RWPE2 (cell line): ENCODE results near the gene CCDC85C.

Experiments
- ATAC-seq: fragments of 200-7000 bp; cut with Tn5 transposase; 3 replicates; pipeline ENCODE4 v1.9.1; 2021; ENCODE audit warnings: low read depth
- DNase-seq: peaks from one replicate; pipeline ENCODE4 v3.0.0-alpha.2; 2020; ENCODE audit warnings: low spot score
- H3K27ac ChIP-seq: fragments of 450-650 bp; 2 replicates; pipeline ENCODE4 v1.5.1; 2017; ENCODE audit warnings: mild to moderate bottlenecking; ENCODE audit not compliant: poor library complexity, severe bottlenecking
- H3K27me3 ChIP-seq: fragments of 250-450 bp; sonication (Bioruptor Pico); 2 replicates; pipeline ENCODE4 v1.5.1; 2021; ENCODE audit warnings: mild to moderate bottlenecking, moderate library complexity; ENCODE audit not compliant: insufficient read depth, poor library complexity, severe bottlenecking
- H3K36me3 ChIP-seq: fragments of 250-450 bp; sonication (Bioruptor Pico); 2 replicates; pipeline ENCODE4 v1.5.1; 2020; ENCODE audit warnings: low read depth, mild to moderate bottlenecking, moderate library complexity
- H3K4me1 ChIP-seq: fragments of 250-450 bp; sonication (Bioruptor Pico); 2 replicates; pipeline ENCODE4 v1.5.1; 2021; ENCODE audit warnings: mild to moderate bottlenecking, moderate library complexity; ENCODE audit not compliant: insufficient read depth, poor library complexity, severe bottlenecking
- H3K4me3 ChIP-seq: fragments of 250-450 bp; sonication (Bioruptor Pico); 2 replicates; pipeline ENCODE4 v1.5.1; 2021; ENCODE audit warnings: mild to moderate bottlenecking, moderate library complexity; ENCODE audit not compliant: severe bottlenecking
- H3K9me3 ChIP-seq: fragments of 250-450 bp; sonication (Bioruptor Pico); 2 replicates; pipeline ENCODE4 v1.5.1; 2021; ENCODE audit warnings: mild to moderate bottlenecking, moderate library complexity; ENCODE audit not compliant: severe bottlenecking
- TF ChIP-seq, protein P1 (sequence below): fragments of 450-650 bp; IDR thresholded peaks from one replicate; pipeline ENCODE4 v1.5.1; 2017; ENCODE audit warnings: mild to moderate bottlenecking, moderate library complexity; ENCODE audit not compliant: poor library complexity, severe bottlenecking

Gene CCDC85C

GRCh38 chr14:99587460-99588278 is 16.3 kb downstream of the CCDC85C start:
- peaks cover 24% of the 10 kb centered on the region for H3K4me1 ChIP-seq
- TF ChIP-seq, protein P1, sequence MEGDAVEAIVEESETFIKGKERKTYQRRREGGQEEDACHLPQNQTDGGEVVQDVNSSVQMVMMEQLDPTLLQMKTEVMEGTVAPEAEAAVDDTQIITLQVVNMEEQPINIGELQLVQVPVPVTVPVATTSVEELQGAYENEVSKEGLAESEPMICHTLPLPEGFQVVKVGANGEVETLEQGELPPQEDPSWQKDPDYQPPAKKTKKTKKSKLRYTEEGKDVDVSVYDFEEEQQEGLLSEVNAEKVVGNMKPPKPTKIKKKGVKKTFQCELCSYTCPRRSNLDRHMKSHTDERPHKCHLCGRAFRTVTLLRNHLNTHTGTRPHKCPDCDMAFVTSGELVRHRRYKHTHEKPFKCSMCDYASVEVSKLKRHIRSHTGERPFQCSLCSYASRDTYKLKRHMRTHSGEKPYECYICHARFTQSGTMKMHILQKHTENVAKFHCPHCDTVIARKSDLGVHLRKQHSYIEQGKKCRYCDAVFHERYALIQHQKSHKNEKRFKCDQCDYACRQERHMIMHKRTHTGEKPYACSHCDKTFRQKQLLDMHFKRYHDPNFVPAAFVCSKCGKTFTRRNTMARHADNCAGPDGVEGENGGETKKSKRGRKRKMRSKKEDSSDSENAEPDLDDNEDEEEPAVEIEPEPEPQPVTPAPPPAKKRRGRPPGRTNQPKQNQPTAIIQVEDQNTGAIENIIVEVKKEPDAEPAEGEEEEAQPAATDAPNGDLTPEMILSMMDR, result no peak
- ATAC-seq (no peak), DNase-seq (no peak)
- peaks cover 14% of the 10 kb centered on the region for H3K36me3 ChIP-seq
- peak overlapping the region; percentile 99 for H3K27ac ChIP-seq
- H3K4me3 ChIP-seq, result no peak overlapping the region
- H3K27me3 ChIP-seq, result no peaks in the 10 kb centered on the region
- no peaks in the 10 kb centered on the region for H3K9me3 ChIP-seq

GRCh38 chr14:99586761-99587459 is 17.1 kb downstream of the CCDC85C start:
- Histone ChIP-seq H3K27me3 (no peaks in the 10 kb centered on the region), H3K4me3 (no peak overlapping the region), H3K9me3 (no peaks in the 10 kb centered on the region), H3K36me3 (peaks cover 16% of the 10 kb centered on the region), H3K27ac (peak overlapping the region; percentile 99), H3K4me1 (peaks cover 17% of the 10 kb centered on the region)
- peak; percentile 8; the same call in 2 of the 3 replicates for ATAC-seq
- TF ChIP-seq, protein P1, result no peak
- no peak for DNase-seq

DNA sequence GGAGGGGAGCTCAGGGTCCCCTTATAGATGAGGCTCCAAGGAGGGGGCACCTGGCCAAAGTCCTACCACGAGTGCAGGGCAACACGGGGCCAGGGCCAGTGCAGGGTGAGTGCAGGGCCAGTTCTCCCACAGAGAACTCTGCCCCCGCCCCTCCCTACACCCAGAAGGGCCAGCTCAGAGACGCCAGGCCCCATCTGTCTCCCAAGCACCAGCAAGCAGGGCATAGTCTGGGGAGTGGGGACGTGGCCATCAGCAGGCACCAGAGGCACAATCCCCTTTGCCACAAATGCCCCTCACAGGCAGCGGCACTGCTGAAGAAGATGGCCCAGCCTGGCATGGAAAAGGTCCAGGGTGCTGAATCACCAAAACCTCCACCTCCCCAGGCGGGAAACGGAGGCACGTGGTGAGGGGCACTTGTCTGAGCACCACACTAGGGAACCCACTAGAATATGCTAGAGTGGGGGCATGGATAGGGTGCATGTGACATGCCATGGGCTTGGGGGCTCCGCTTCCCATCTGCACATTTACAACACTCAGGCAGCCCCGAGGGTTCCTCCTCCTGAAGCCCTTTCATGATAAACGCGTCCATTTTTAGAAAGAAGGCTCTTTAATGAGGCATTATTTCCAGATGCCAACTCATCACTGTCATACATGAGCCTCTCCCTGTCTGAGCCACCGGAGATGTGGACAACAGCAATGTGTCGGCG is 17.8 kb downstream of the CCDC85C start:
- ATAC-seq (no peak), DNase-seq (no peak)
- Histone ChIP-seq H3K4me3 (no peak overlapping the region), H3K27me3 (no peaks in the 10 kb centered on the region), H3K27ac (peak overlapping the region; percentile 99), H3K4me1 (peaks cover 20% of the 10 kb centered on the region), H3K36me3 (peaks cover 22% of the 10 kb centered on the region), H3K9me3 (no peaks in the 10 kb centered on the region)
- TF ChIP-seq, protein P1, result no peak

- ATAC-seq (no peak), DNase-seq (no peak)
- Histone ChIP-seq H3K36me3 (peaks cover 21% of the 10 kb centered on the region), H3K27me3 (no peaks in the 10 kb centered on the region), H3K27ac (peak overlapping the region; percentile 99), H3K4me3 (no peak overlapping the region), H3K4me1 (peaks cover 28% of the 10 kb centered on the region), H3K9me3 (no peaks in the 10 kb centered on the region)
- TF ChIP-seq, protein P1, result no peak
Observed at GRCh38 chr14:99584823-99585222, 19.2 kb downstream of the CCDC85C start.
